Lower leg skin (tissue), 3 donors: Measurements from ENCODE around the gene CRAT.

Source experiments
- POLR2A ChIP-seq, 2 donors: fragments of 450-650 bp; IDR thresholded peaks; one replicate each; pipeline ENCODE4 v1.6.1; 2016 to 2017; ENCODE audit warnings: antibody characterized with exemption in 2 of 2, mild to moderate bottlenecking in 1 of 2, moderate library complexity in 1 of 2
- TF ChIP-seq, protein P1 (sequence below), 3 donors: fragments of 450-650 bp; IDR thresholded peaks; one replicate each; pipeline ENCODE4 v1.5.1; 2016; ENCODE audit warnings: antibody characterized with exemption in 3 of 3, mild to moderate bottlenecking in 3 of 3, moderate library complexity in 2 of 3

- TF ChIP-seq, protein P1, sequence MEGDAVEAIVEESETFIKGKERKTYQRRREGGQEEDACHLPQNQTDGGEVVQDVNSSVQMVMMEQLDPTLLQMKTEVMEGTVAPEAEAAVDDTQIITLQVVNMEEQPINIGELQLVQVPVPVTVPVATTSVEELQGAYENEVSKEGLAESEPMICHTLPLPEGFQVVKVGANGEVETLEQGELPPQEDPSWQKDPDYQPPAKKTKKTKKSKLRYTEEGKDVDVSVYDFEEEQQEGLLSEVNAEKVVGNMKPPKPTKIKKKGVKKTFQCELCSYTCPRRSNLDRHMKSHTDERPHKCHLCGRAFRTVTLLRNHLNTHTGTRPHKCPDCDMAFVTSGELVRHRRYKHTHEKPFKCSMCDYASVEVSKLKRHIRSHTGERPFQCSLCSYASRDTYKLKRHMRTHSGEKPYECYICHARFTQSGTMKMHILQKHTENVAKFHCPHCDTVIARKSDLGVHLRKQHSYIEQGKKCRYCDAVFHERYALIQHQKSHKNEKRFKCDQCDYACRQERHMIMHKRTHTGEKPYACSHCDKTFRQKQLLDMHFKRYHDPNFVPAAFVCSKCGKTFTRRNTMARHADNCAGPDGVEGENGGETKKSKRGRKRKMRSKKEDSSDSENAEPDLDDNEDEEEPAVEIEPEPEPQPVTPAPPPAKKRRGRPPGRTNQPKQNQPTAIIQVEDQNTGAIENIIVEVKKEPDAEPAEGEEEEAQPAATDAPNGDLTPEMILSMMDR (IDR thresholded peaks at IDR 0.05) = no peak
- no peak for TF ChIP-seq POLR2A (IDR thresholded peaks at IDR 0.05)
Observed at GRCh38 chr9:129109537-129109903, 1.1 kb downstream of the CRAT start.
